GM12875 (cell line): ENCODE measurements around the gene KLHDC9.
"Not testable (repeated sequence)": the region's sequence is repeated elsewhere in the genome, so short reads cannot be mapped to it uniquely, and the experiment has no call there.

Source experiments
- H3K4me3 ChIP-seq: one replicate; pipeline ENCODE4 v1.5.1; 2011; ENCODE audit warnings: low read depth, low read length, control low read depth
- CTCF ChIP-seq: IDR thresholded peaks from 2 replicates; pipeline ENCODE4 v1.5.1; 2011; ENCODE audit warnings: low read depth, mild to moderate bottlenecking, control low read depth, inconsistent platforms, low read length, moderate library complexity, borderline replicate concordance; ENCODE audit not compliant: insufficient read depth

Gene KLHDC9

GRCh38 chr1:161059293-161059692 is 38.9 kb upstream of the KLHDC9 start:
- no peak overlapping the region for H3K4me3 ChIP-seq
- TF ChIP-seq CTCF: no peak

GRCh38 chr1:161061419-161061818 is 36.7 kb upstream of the KLHDC9 start:
- H3K4me3 ChIP-seq: no peak overlapping the region
- TF ChIP-seq CTCF: no peak

- not testable (repeated sequence) for H3K4me3 ChIP-seq
Observed at GRCh38 chr1:161063936-161064335, 34.2 kb upstream of the KLHDC9 start.

- not testable (repeated sequence) for H3K4me3 ChIP-seq
Observed at GRCh38 chr1:161065681-161066080, 32.5 kb upstream of the KLHDC9 start.

GRCh38 chr1:161066694-161067093 is 31.5 kb upstream of the KLHDC9 start:
- no peak for TF ChIP-seq CTCF

GRCh38 chr1:161068306-161069234 is 29.6 kb upstream of the KLHDC9 start:
- H3K4me3 ChIP-seq: peak overlapping the region; percentile 98
- TF ChIP-seq CTCF: no peak

More at GRCh38 chr1:161066694-161067093, 31.5 kb upstream of the KLHDC9 start:
- H3K4me3 ChIP-seq: no peak overlapping the region

GRCh38 chr1:161069241-161069640 is 28.9 kb upstream of the KLHDC9 start:
- TF ChIP-seq CTCF: no peak
- peak overlapping the region; percentile 98 for H3K4me3 ChIP-seq

- H3K4me3 ChIP-seq: peak within 1 kb of the TSS; percentile 98
- TF ChIP-seq CTCF: no peak
Observed at GRCh38 chr1:161069731-161070270, 28.4 kb upstream of the KLHDC9 start, which contains the start of gene ARHGAP30. ARHGAP30 (minus strand) TSS chr1:161069891; CDS start chr1:161069624, 267 bp downstream.
